ENCODE results near the gene NUP153. TPM values are rescaled to one million over a fixed set of nuclear protein-coding genes. Genes with fewer than 3 reads are reported as not detected.
A peak's percentile ranks its signal among the peaks of the same experiment; 100 is the strongest.

NUP153 gene
- total RNA-seq, 1 donor from 2014 or later: 38.3 TPM

DNA sequence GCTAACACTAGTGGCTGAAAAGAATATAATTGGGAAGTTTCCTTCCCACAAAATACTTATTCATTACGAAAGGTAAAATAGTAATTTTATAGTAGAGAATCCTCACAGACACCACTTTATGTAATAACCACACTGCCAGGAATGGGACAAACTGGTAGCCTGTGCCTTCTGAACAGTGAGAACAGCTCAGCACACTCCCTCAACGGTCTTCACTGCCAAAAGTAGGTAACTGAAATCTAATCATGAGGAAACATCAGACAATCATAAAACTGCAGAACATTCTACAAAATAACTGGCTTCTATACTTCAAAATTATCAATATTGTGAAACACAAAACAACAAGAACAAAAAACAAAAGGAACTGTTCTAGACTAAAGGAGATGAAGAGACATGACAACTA, 44.1 kb downstream of the NUP153 start:
- DNase-seq: no peak

DNA sequence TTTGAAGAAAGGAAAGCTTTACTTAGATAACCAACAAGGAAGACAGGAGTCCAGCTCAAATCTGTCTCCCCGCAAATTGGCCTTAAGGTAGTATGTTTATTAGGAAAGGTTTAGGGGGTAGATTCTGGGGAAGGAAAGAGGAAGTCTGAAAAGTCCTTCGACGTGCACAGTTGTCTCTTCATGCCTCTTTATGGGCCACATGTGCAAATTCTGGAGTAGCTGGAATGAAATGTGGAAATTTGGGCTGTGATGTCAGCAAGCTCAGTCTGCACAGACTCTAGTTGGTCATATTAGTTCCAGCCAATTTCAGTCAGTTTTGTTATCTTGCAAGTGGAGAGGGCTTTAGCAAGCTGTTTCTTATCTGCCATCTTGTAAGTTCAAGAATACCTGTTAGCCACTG, 50.1 kb downstream of the NUP153 start:
- DNase-seq: no peak

DNA sequence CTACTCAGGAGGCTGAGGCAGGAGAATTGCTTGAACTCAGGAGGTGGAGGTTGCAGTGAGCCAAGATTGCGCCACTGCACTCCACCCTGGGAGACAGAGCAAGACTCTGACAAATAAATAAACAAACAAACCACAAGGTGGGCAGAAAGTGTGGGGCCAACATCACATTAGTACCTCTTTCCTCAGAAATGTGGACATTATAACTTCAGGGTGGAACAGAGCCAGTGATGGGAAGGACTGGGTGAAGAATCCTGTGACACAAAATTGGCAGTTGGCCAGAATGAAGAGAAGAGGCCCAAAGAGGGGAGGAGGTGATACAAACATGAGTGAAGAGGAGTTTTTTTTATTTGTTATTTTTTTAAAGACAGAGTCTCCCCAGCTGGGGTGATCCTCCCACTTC, 50.6 kb downstream of the NUP153 start:
- peak; percentile 15 for DNase-seq

DNA sequence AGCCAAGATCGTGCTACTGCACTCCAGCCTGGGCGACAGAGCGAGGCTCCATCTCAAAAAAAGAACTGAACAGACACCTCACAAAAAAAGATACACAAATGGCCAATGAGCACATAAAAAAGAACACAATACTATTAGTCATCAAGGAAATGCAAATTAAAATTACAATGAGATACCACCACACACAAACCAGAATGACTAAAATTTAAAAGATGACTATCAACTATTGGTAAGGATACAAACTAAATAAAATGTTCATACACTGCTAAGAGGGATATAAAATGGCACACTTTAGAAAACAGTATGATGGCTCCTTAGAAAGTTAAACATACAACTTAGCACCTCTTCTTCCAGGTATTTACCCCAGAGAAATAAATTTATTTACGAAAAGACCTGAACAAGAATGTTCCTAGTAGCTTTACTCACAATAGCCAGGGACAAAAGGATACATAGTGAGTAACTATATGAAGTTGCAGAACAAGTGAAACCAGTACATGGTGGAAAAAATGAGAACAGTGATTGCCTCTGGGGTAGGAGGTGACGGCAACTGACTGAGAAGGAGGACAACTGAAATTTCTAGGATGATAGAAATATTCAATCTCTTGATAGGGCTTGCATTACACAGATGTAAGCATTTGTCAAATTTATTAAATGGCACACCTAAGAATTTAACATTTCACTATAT, 53.4 kb downstream of the NUP153 start:
- no peak for DNase-seq

DNA sequence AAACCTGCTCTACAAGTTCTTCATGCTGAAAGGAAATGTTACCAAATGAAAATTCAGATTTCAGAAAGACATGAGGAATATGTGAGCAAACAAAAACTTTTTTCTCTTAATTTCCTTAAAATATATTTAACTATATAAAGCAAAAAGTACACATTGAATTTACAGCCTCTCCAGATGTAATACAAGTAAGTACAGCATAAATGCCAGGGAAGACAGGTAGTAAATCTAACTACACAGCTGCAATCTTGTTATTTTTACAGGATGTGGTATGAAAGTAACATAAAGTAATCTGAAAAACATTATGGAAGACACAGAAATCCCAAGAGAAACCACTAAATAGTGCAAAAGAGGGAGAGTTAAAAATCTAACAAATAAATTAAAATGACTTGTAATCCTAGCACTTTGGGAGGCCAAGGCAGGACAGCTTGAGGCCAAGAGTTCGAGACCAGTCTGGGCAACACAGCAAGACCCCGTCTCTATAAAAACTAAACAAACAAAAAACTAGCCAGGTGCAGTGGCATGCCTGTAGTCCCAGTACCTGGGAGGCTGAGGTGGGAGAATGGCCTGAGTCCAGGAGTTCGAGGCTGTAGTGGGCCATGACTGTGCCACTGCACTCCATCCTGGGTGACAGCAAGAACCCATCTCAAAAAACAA, 55.9 kb downstream of the NUP153 start:
- DNase-seq: no peak

DNA sequence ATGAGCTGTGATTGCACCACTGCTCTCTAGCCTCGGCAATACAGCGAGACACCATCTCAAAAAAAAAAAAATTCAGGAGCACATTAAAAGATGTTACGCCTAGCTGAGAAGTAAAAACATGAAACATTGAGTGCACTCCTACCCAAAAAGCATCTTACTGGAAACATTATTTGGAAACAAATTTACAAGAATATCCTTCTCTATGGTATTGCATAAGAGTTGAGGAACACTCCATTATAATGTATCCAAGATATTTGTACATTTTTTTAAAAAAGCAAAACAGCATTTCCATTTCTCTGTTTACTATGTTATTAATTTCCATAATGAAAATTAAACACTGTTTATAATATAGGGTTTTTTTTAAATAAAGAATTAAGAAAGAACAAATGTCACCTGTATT, 58.0 kb downstream of the NUP153 start:
- no peak for DNase-seq

DNA sequence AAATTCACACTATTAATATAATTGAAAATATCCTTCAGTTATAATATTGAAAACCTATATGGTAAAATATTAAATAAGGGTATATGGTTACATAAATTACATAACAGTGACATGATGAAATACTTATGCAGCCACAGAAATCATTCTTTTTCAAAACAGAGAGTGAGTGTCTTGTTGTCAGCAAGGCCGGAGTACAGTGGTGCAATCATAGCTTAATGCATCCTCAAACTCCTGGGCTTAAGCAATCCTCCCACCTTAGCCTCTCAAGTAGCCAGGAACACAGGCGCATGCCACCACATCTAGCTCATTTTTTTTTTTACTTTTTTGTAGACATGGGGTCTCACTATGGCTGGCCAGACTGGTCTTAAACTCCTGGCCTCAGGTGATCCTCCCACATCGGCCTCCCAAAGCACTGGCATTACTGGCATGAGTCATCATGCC, 66.2 kb downstream of the NUP153 start:
- no peak for DNase-seq

DNA sequence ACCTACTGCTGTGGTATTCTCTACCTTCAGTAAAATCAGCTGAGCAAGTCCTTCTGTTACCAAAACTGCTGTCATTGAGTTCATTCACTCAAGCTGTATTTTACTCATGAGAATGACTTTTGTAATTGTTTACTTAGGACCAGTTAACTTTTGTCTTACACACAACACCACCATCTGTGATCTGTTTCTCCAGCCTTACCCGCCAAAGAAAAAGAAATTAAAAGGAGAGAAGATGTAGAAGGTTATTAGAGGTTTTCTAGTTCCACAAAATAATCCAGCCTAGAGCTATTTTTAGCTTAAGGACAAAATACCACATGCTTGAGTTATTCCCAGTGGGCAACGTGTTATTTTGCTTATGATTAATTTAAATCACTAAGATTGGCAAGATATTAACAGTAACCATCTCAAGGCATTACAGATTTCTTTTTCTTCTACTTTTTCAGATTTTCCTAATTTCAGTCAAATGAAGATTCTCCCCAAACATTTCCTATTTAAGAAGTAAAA, 68.5 kb downstream of the NUP153 start:
- no peak for DNase-seq

DNA sequence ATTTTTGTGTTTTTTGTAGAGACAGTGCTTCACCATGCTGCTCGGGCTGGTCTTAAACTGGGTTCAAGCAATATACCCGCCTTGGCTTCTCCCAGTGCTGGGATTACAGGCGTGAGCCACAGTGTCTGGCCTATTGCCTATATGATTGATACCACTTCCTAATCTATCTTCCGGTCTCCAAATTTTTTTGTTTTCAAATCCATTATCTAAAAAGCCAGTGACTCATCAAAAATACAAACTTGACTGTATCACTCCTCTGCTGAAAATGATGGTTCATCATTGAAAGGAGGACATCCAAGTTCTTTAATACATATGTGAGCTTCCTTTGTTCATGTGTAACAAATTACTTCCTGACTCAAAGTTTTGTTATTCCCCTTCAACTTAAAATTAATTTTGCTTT, 71.2 kb downstream of the NUP153 start:
- no peak for DNase-seq

DNA sequence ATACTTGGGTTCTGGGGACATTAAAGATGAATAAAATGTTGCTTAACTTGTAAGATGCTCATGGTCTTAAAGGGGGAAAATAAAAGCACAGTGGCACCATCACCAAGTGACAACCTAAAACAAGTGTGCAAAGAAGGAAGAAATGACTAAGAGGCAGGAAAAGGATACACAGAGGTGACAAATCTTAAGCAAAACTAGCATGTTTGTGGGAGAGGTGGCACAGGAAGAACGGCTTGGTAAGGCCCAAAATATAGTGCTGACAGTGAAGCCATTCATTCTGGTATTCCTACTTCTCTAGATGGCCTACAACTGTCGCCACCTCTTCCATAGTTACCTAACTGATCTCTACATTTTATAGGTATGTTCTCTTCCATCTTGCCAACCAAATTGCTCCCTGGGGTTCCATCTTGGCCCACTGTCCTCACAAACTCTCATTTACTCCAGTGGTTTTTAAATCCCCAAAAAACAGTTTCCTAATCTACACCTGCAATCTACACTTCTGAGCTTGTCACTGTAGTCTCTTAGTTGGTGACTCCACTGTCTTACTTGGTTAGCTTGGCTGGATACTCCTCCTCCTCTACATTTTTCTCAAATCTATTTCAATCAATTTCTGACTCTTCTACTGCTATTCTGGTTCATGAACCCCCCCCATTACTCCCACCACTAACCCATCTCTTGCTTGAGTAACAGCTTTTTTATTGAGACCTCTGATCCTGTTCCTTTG, 73.1 kb downstream of the NUP153 start:
- DNase-seq: no peak

DNA sequence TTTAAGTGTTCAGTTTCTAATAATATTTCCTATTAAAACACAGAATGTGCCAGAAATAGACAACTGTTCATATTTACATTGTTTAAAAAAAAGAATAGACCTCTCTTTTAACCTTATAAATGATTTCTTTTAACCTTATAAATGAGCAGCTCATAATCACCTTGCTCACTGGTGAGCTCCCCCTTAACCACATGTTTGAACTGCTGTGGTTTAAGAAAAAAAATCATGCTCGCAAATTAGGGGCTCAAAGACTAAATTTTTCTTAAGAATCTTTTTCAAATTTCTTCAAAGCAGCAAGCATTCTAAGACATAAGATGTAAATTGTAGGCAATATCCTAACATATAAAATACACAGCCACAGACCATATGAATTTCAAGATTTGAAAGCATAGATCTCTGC, 73.8 kb downstream of the NUP153 start:
- DNase-seq: no peak

DNA sequence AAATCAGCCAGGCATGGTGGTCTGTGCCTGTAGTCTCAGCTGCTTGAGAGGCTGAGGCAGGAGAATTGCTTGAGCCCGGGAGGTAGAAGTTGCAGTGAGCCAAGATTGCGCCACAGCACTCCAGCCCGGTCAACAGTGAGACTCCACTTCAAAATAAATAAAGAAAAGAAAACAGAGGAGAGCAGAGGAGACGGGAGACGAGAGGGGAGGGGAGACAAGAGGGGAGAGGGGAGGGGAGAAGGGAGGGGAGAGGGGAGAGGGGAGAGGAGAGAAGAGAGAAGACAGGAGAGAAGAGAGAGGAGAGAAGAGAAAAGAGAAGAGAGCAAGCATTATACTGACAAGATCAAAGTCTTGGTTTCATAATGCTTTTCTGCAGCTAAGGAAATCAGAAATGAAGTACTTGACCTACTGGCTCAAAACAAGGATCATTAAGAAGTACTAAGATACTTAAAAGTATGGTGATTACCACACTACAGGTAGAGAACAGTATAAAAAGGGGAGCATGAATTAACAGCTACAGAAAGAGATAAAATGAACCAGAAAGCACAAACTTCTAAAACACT, 76.1 kb downstream of the NUP153 start:
- DNase-seq: no peak

DNA sequence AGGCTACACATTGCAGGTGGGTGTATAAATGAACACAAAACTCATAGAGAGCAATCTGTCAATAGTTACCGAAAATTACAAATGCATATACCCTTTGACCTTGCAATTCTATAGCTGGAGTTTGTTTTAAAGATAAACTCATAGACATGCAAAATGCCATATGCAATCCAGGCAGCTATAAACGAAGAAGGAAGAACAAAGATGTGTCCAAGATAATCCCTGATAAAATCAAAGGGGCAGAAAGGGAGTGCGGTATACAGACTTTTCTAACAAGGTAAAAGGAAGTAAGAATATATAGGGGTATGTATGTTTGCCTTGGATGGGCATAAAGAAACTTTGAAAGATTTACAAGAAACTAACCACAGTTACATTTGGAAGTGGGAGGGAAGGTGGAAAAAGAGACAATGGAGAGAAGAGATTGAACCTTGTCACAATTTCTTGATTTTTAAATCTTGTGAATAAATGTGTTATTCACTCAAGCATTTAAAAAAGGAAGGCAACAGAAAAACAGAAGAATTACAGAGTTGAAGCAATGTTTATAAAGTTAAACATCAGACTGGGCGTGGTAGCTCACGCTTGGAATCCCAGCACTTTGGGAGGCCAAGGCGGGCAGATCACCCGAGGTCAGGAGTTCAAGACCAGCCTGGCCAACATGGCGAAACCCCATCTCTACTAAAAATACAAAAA, 76.8 kb downstream of the NUP153 start:
- no peak for DNase-seq

DNA sequence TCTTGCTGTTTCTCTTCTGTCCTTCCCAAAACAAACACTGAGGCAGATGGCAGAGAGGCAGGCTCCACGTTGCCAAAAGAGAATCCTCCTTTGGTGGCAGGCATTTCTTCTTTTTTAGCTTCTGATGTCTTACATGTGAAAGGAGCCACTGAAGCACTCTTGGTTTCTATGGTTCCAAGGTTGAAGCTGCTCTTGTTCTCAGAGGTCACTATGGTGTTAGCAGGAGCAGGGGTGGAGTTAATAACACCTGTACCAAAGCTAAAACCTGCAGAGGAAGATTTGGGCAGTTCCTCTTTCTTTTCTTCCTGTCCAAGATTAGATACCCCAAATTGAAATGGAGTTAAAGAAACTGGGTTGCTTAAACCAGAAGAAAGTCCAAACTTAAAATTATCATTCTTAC, 77.9 kb downstream of the NUP153 start:
- no peak for DNase-seq

DNA sequence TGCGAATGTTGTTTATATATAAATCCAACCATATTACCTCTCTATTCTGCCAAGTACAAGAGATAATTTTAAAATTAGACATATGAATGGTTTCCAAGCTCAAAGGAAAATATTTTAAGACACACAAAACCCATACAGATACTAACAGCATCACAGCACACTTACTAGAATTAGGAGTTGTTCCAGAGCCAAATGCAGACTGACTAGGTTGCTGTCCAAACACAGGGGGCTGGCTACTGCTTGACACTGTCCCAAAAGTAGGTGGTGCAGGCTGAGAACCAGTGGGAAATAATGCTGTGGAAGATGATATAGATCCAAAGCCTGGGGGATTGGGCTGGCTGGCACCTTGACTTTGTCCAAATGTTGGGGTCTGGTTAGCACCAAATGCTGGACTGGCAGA, 82.3 kb downstream of the NUP153 start:
- DNase-seq: no peak

DNA sequence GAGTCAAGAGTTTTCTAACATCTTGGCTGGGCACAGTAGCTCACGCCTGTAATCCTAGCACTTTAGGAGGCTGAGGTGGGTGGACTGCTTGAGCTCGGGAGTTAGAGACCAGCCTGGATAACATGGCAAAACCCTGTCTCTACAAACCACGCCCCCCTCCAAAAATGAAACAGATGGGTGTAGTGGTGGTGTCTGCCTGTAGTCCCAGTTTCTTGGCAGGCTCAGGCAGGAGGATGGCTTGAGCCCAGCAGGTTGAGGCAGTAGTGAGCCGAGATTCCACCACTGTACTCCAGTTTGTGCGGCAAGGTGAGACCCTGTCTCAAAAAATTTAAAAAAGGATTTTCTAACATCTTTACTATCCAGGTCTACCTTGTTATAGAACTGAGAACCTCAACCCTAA, 84.6 kb downstream of the NUP153 start:
- DNase-seq: no peak

DNA sequence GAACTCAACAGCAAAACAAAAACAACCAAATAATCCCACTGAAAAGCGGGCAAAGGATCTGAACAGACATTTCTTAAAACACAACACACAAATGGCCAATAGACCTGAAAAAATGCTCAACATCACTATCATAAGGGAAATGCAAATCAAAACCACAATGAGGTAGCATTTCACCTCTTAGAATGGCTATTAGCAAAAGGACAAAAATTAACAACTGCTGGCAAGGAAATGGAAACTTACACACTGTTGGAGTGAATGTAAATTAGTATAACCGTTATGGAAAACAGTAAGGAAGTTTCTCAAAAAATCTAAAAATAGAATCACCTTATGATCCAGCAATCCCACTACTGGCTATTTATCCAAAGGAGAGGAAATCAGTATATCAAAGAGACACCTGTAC, 85.7 kb downstream of the NUP153 start:
- DNase-seq: no peak

DNA sequence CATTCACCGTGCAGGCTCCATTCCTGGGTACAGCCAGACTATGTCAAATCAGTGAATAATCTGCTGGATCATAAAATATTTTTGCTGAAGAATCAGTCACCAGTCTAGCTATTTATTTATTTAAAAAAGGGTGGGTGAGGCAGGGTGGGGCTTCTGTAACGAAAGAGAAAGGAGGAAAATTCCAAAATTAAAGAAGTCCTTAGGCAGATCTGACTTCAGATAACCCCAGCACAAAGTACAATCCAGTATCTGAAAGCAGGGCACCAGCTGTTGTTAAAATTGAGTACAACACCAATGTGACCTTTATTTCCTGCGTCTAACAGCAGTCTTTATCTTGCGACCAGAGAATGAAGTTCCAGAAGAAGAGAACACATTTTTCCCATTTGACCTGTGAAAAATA, 90.9 kb downstream of the NUP153 start:
- no peak for DNase-seq

DNA sequence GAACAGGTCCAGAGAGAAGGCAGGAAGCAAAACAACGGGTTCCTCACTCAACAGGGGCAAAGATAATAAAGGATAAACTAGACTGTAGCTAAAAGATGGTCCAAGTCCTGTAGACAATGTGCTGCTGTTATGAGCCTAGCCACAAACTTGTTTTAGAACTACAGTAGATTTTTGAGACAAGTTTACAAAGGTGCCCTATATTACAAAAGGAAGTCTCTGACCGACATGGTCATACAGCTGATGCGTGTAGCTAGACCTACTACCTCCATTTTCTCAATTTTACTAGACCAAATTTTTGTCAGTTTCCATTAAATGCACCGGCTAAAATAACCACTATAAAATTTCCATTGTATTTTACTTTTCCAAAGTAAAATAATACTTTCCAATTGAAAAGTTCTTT, 94.7 kb downstream of the NUP153 start:
- no peak for DNase-seq

DNA sequence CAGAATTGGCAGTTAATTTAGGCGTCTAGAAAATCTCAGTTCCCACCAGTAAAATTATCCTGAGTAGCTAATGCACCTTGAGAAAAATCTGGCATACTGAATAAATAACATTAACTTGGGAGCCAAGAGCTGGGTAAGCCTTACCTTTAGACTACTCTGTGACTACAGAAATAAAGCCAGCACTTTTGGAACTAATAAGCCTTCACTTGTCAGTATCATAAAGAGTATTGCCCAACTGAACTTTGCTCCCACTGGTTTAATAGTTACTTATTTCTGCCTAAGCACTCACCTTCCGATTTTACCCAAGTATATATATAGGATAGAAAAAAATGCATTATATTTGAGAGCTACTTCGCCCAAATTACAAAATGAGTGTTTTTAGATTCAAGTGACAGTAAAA, 95.9 kb downstream of the NUP153 start:
- no peak for DNase-seq

DNA sequence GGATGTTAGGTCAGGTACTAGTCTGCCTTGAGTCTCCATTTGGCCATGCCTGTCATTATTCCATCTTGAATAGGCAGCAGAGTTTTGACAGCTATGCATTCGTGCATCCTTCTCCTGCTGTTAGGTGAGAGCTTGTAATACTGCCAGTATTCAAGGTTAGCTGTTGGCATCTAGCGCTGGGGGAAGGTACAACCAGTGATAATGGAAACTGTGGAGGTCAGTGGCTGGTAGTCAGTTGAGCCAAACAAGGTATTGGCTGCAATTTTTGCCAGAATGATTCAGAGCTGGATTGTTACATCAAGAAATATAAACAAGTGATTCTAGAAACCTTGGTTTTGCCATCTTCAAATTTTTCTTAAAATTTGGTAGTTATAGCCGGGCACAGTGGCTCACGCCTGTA, 100.1 kb downstream of the NUP153 start:
- no peak for DNase-seq

DNA sequence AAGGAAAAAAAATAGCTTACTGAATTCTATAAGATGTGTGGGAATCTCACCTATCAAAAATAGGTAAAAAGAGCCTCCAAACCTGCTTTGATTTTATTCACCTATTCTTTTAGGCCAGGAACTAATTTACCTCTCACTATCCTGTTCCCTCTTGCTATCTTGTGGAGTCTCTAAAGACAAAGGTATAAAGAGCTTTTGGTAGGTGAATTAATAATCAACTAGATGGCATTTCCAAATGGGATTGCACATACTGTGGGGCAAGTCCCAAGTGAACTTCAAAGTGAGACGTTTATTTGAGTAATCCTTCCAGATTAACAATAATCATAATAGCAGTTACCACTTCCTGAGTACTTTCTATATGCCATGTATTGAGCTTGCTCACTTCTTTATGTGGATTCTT, 103.8 kb downstream of the NUP153 start:
- DNase-seq: no peak

DNA sequence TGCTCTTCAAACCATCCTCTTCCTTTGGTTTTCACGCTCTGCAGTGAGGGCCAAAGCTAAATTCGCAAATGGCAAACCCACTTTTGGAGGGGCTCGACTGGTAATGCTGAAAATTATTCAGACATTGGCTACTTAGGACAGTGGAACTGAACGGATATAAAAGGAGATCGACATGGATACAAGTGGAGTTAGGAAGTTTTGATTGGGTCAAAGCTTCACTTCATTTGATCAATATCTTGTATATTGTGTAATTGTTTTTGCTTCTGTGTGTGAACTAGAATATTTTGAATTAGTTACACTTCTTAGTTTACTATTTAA, 105.4 kb downstream of the NUP153 start:
- no peak for DNase-seq
